GM19372 (cell line): Measurements from ENCODE around the gene IFT52.

ENCODE experiments used
- ATAC-seq: cut with Tn5 transposase; IDR thresholded peaks from one replicate; pipeline ENCODE4 v1.9.1; 2021; ENCODE audit warnings: mild to moderate bottlenecking, low read depth, moderate library complexity; ENCODE audit not compliant: unreplicated experiment

The IFT52 gene

DNA sequence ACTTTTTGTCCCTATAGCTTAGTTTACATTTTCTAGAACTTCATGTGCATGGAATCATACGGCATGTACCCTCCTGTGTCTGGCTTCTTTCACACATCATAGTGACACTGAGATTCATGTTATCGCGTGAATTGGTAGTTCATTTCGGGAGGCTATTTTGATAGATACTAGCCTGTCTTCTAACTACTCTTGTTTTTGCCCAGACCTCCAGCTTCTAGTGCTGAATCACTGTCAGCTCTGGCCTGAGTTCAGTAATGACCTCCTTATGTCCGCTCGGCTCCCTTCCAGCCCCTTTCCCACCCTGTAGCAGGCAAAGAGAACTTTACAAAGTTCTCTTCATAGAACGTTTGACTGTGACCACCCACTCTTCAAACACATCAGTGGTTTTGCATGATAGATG lies 90.2 kb downstream of the IFT52 start:
- no peak for ATAC-seq

DNA sequence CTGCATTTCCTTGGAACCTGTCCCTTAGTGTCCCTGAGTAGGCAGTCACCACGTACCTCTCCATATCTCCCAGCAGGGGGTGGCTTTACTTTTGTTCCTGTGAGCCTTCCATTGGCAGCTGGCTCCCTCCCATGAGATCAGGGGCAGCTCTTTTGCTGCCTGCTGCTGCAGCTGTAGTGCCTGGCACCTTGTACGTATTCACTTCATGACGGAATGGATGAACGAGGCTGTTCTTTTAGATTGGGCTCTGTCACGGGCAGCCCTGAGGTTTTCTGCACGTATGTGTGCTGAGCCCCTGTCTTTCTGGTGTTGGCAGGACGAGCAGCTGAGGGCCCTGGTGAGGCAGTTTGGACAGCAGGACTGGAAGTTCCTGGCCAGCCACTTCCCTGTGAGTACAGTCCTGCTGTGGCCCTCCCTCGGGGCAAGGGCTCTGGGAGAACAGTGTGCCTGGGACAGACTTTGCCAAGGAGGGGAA lies 90.8 kb downstream of the IFT52 start:
- peak; percentile 14 for ATAC-seq

DNA sequence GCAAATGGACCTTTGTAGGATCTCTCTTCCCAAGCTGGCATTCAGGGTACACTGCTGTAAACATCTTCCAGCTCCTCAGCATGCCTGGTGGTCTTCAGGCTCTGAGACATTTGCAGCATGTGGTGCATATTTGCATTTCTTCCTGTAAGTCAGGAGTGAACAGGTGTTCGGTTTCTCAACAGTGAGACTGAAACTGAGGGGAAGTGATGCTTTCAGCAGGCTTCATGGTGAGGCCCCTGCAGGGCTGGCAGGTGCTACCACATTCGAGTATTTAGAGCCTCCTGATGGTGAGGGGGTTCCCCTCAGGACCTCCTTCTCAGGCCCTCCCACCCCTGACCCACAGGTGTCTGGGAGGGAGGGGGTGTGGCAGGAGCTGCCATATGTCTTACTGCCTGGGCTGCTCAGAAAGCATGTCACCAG lies 91.3 kb downstream of the IFT52 start:
- peak; percentile 96 for ATAC-seq

DNA sequence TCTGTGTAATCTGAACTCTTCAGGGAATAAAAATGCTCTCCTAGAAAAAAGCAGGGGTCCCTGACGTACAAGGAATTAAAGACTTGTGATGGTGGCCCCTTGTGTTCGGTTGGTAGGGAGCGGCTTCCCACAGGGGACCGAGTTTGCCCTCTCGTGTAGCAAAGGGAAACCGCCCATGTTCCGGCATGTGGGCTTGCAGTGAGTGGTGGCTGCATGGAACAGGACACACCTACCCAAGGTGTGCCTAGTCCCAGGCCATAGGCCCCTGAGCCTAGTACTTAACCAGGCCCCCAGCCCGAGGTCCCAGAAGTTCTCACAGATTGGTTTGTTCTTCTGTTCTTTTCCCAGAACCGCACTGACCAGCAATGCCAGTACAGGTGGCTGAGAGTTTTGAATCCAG lies 91.7 kb downstream of the IFT52 start:
- peak; percentile 19 for ATAC-seq

DNA sequence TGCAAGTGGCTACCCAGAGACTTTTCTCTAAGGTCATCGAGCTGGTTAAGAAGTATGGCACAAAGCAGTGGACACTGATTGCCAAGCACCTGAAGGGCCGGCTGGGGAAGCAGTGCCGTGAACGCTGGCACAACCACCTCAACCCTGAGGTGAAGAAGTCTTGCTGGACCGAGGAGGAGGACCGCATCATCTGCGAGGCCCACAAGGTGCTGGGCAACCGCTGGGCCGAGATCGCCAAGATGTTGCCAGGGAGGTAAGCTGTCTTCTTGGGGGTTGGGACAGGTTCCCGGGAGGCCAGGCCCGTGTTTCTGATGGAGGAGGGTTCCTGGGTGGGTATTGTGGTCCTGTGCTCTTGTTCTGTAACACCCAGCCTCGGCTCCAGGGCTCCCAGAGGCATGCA lies 96.1 kb downstream of the IFT52 start:
- ATAC-seq: no peak

DNA sequence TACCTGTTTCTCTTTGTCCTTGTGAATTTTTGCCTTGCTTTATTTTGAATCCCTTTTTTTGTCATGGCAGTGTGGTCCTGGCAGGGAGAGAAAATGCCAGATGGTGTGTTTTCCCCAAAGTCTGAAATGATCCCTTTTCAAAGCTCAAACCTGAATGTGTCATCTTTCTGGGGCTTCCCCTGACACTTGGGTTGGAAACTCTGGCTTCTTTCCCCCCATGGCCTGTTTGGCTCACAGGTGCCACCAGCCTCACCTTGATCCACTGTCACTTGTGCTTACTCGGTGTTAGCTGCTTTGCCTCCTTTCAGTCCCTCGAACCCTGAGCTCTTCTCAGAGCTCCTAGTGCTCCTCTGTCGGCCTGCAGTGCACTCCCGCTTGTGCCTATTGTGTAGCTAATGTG lies 98.4 kb downstream of the IFT52 start:
- ATAC-seq: no peak

DNA sequence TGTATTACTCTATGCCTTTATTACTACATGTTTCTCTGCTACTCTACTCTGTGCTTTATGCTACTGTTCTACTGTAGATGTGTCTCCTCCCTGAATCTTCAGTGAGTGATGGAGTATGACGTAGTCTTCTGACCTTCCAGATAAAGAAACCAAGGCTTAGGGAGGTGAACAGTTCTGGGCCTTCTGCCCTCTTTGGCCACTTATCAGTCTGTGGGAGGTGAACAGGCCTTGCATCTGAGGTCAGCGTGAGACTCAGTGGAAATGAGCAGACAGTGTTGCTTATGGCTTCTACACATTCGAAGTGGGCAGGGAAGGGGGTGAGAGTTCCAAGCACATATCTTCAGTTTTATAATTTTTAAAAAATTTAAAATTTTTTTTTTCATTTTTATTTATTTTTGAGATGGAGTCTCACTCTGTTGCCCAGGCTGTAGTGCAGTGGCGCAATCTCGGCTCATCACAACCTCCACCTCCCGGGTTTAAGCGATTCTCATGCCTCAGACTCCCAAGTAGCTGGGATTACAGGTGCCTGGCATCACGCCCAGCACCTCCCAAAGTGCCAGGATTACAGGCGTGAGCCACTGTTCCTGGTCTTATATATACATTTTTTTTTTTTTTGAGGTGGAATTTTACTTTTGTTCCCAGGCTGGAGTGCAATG lies 100.3 kb downstream of the IFT52 start:
- no peak for ATAC-seq

DNA sequence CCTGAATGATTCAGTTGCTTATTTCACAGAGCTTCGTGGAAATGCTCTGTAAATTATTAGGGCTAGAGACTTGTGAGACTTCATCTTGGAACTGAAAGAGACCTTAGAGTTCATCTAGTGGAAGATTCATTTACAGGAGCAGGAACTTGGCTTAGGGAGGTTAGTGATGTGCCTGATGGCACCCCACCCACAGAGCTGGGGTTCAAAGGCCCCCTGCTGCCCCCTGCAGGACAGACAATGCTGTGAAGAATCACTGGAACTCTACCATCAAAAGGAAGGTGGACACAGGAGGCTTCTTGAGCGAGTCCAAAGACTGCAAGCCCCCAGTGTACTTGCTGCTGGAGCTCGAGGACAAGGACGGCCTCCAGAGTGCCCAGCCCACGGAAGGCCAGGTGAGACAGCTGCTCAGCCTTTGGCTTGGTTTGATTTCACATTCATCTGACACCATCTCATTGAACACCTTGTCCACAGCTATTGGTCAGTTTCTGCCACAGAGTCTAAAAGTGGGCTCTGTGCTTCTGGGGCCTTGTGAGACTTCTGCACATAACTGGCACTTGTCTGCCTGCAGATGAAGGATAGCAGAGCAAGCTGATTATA lies 101.3 kb downstream of the IFT52 start:
- no peak for ATAC-seq

DNA sequence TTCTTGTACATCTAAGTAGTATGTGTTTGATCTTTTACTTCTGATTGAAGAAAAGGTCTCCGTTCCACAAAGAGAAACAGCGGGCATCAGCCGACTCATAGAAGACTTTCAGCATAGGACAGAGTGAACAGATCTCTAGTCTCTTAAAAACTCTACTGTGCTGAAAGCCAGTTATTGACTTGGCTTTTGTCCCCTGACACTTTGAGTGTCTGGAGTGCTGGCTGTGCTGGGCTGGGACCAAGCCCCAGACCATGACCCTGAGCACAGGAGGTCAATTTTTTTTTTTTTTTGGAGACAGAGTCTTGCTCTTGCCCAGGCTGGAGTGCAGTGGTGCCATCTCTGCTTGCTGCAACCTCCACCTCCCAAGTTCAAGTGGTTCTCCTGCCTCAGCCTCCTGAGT lies 104.0 kb downstream of the IFT52 start:
- no peak for ATAC-seq

DNA sequence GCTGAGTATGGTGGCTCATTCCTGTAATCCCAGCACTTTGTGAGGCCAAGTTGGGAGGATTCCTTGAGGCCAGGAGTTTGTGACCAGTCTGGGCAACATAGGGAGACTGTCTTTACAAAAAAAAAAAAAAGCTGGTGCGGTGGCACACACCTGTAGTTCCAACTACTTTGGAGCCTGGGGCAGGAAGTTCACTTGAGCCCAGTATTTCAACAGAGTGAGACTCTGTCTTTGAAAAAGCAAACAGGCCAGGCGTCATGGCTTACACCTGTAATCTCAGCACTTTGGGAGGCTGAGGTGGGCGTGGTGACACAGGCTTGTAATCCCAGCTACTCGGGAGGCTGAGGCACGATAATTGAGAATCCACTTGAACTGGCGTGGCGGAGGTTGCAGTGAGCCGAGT lies 104.8 kb downstream of the IFT52 start:
- ATAC-seq: no peak
